Raji (cell line): ENCODE data around the gene CCDC82.

ENCODE experiments used
- POLR2A ChIP-seq: IDR thresholded peaks from 2 replicates; pipeline ENCODE4 v1.6.1; 2011; ENCODE audit warnings: low read depth, low read length, control low read depth; ENCODE audit not compliant: insufficient read depth

Gene CCDC82

DNA sequence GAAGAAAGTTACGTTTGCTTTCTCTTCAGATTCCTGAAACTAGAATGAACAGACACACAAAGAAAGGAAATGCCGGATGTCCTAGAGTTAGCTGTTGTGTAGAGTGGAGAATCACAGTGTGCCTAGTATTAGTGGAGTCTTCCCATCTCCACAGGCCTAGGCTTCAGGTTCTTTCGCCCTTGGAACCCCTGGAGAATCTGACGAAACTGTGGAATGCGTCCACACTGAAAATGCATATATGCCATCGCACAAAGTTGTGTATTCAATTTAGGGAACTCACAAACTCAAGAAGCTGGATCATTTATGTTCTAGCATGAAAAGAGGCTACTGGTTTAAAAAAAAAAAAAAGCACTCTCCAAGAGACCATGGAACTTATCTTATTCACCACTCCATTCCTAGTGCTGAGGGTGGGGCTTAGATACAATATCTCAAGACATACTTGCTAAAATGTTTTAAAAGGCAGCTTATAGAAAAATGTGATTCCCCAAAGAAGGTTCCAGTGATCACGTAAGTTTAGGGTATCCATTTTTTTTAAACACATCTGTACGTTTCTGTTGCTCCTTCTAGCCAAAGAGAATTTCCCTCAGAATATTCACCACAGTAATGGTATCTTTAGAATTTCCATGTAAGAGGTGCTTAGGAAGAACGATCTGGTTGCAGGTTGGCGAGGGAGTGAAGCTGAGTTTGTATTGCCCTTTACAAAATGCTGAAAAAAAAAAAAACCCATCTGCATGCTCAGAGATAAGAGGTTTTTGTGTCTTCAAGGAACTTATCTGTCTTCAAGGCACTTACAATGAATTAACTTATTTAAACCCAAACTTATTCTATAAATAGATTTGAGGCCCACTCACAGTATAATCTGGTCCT, 66.7 kb downstream of the CCDC82 start:
- no peak for TF ChIP-seq POLR2A

DNA sequence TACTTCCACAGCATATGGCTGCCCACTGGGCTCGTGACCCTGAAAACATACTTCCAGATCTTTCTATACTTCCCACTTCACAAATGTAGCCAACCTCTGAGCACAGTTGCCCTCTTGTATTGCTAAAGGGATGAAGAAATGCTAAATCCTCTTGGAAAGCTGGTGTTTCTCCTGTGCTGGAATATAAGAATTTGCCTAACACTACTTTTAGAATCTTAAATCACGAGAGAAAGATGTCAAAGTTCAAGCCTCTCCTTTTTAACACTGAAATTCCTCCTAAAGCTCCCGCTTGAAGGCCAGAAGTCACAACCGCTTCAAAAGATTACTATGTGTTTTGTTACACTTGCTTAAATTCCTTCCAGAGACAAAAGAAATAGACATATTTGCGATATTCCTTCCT, 68.6 kb downstream of the CCDC82 start:
- no peak for TF ChIP-seq POLR2A

DNA sequence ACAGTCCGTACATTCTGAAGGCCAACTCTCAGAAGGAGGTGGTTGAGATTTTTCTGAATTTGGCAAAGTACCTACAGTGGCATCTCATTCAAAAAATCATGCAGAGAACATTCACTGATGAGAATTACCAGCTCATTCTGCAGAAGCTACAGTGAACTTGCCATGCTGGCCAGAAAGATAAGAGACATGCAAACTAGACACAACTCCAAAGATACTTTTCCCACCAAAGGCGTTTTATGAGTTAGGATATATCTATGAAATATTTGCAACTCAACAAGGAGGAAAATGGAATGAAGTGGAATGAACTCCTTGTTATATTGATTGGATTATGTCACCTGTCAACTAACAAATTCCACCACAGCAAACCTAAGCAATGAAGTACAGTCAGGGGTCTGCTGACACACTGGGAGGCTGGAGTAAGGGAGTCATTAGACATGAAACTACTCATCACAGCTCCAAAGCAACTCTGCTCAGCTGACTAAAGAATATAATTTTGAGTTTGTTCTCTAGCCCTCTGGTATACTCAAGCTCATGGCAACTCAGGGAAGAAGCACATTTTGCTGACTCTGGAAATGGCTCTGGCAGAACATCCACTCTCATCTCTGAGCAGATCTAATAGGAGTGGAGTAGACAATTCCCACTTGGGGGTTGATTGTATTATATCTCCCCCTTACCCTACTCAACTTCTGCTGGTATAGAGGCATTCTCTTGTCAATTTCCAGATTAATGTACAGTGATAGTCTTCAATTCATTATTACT, 69.6 kb downstream of the CCDC82 start:
- TF ChIP-seq POLR2A, result no peak

DNA sequence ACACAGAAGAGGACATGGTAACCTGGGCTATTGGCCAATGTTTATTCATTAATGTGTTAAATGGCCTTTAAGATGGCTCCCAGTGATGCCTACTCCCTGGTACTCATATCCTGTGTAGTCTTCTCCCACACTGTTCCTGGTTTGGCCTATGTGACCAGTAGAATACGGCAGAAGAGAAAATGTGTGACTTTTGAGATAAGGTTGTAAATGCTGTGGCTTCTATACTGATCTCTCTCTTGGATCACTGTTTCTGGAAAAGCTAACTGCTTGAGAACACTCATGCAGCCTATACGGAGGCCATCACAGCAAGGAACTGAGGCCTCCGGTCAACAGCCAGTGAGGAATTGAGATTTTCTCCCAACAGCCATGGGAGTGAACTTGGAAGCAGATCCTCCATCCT, 70.9 kb downstream of the CCDC82 start:
- TF ChIP-seq POLR2A, result no peak

DNA sequence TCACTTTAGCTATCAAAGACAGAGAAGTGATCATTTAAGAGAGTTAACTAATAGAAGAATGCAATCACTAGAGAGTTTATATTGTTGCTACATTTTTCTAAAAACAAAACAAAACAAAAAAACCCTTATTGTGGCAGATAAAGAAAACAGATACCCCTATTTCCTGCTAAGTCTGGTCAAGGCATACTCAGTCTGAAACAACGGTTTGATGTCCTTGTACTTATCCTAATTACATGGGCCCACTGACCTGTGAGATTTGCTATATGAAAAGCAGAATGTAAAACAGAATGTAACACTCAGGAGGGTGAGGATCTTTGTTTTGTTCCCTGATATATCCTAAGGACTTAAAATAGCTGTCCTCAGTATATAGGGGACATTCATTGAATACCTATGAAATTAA, 71.3 kb downstream of the CCDC82 start:
- TF ChIP-seq POLR2A, result no peak

DNA sequence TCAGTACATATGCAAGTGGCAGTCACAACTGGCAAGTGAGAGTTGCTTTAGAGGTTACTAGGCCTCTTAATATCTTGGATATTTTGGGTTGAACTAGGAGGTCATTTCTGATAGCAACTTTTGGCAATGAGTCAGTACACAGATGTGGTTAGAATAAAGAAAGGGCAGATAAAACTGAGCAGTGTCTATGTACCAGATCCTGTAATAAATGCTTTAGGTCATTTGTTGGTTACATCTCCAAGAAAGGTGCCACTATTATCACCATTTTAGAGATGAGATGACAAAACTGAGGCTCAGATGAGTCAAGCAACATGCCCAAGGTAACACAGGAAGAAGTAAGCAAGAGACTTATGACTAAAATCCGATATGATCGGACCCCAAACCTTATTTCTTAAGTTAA, 71.7 kb downstream of the CCDC82 start:
- TF ChIP-seq POLR2A, result no peak

DNA sequence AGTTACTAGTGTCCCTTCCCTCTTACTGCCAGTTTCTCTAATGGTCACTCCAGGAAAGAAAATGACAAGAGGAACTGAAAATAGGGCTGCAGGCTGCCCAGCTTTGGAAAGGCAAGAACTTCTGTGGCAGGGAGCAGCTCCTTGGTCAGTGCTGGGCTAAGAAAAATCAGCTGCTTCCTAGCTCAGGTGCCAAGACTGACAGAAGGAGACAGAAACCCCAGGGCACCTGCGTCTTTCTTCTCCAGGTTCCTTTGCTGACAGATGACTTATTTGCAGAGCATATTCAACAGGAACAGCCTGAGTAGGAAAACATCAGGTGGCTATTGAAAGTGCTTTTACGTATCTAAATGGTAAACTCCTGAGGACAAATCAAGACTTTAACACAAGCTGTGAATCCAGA, 72.1 kb downstream of the CCDC82 start:
- TF ChIP-seq POLR2A, result no peak

DNA sequence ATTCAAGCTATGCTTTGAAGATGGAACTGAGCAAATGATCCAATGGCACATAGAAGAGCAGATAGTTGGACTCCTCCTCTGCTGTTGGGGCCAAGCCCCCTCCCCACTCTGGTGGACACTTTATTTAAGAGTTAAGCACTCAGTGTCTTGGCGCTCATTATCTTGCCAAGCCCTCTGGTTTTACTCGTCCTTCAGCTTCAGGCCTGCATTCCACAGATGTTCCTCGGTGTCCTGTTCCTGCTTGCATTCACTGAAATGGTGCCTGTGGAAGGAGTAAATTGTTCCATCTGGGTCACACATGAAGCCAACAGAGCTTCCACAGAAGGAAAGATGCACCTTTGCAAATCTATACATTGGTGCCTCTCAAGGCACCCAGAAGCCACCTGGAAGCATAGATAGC, 72.8 kb downstream of the CCDC82 start:
- TF ChIP-seq POLR2A, result no peak

DNA sequence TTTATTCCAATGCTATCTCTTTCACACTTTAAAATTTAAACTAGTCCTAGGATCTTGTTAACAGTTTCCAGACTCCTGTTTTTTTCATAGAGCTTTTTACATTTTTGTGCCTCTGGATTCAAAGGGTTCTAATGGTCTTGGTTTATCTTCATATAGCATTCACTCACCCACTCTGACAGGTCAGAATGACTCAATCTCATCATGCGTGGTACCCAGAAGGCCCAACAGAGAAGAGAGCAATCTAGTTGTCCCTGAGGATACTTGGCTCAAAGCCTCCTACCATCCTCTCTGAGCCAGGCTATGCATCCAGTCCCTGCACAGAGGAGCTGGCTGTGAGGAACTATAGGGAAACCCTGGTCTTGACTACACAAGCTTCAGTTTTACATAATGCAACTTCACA, 74.2 kb downstream of the CCDC82 start:
- TF ChIP-seq POLR2A, result no peak

DNA sequence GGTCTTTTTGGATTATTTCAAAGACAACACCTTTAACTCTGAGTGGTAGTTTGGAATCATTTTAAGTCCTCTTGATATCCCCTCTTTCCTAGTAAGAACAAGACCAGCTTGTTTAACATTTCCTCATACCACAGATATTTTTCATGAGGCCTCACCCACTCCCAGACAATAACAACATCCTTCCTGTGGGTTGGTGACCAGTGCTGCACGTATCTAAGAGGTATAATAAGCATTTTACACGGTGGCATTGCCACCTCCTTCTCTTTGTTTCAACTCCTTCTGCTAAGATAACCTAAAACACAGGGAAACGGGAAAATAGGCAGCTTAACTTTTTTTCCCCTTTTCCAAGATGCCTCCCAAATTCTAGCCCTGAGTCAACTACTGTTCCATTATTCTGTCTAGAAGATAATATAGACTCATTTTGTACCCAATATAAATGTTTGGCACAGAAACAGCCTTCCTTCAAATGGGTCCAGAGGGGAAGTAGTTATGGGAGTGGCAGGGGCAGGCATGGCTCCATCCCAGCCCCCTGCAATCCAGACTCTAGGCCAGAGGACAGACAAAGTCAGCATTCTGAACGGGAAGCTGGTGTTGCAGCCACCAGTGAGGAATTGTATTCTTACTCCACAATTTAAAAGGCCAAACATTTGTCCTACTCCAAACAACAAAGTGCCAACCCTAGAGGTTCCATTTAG, 75.2 kb downstream of the CCDC82 start:
- TF ChIP-seq POLR2A, result no peak

DNA sequence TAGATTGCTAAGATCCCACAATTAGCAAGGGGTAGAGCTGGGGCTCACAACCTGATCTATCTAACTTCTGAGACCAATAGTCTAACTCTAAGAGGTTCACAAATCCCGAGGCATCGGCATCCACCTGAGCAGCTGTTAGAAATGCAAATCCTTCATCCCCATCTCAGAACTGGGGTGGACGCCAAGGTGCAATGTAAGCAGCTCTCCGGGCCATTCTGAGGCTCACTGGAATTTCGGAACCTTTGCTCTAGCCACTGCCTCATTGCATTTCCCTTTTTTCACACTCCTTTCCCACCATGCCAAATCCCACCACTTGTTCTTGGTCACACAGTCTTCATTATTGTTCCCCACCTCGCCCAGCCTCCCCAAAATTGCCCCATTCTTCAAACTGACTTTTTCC, 76.5 kb downstream of the CCDC82 start:
- TF ChIP-seq POLR2A, result no peak

DNA sequence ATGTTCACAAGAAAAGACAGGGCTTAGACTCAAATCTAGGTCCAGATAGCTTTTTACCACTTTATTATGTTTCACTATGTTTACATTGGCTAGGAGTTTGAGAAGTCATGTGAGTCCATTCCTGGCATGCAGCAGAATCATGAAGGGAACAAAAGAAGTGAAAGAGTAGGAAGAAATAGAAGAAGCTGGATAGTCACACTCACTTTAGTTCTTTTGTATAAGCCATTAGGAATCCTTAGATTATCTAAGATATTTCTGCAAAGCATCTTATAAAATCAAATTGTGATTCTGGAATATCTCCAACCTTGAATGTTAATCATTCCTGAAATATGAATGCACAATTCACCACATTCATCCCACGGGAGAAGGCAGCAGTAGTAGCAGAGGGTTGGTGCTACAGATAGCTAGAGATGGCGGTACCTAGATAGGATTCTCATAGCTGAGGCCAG, 78.6 kb downstream of the CCDC82 start:
- TF ChIP-seq POLR2A, result no peak

DNA sequence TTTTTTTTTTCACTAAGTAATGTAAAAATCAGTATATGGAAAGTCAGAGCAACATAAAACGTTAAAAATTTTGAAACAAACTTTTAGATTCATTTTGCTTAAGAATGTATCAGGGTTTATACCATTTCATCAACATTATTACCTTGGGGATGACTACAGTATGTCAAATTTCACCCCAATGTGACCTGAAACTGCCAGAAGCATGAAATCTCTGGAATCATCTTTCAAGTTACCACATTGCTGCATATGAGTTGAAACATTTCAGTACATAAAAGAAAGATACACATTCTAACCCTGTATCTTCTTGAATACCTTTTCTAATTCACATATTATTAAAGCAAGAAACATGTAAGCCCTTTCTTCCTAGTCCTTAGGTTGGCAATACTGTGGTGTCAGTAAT, 79.5 kb downstream of the CCDC82 start:
- no peak for TF ChIP-seq POLR2A

DNA sequence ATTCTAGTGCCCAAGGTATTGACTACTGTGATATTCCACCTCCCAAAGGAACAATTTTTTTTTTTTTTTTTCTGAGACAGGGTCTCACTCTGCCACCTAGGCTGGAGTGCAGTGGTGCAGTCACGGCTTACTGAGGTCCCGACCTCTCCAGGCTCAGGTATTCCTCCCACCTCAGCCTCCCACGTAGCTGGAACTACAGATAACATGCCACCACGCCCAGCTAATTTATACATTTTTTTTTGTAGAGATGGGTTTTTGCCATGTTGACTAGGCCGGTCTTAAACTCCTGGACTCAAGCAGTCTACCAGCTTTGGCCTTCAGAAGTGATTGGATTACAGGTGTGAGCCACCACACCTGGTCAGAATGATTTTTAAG, 80.1 kb downstream of the CCDC82 start:
- TF ChIP-seq POLR2A, result no peak

DNA sequence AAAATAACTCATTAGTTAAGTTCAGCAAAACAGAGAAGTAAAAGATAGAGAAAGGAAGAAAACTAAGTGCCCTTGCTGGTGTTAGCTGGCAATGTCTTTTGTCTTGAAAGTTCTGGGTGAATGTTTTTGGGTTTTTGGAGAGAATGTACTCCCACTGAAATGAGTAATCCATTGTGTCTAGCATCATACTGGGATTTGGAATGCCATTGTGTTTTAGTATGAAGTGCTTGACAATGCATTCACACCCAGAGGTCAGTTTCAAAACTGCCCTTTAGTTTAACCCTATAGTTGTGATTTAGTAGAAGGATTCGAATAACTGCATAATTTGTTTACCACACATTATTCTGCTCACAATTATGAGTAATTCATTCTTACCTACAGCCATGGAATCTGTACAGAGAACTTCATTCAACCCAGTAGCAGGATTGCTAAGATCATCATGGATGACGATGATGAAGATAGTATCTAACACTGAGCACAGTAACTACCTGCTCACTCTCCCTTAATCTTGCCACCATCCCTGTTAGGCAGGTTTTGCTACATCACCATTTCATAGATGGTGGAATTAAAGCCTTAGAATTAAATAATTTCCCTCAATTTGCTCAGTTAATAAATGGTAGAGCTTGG, 80.6 kb downstream of the CCDC82 start:
- TF ChIP-seq POLR2A, result no peak
